Endometrial microvascular endothelial cells (primary cell): ENCODE data around the gene PAPSS2. TPM values are rescaled to one million over a fixed set of nuclear protein-coding genes. Genes with fewer than 3 reads are reported as not detected.

Source experiments
- in situ Hi-C: cut with HindIII; loops from 2 replicates; pipeline ENCODE4 v1.10.0; 2017; ENCODE audit warnings: low sequenced_read_pairs, low pct_unique_long_range_greater_than_20kb; ENCODE audit errors: inconsistent ontology term
- total RNA-seq: library from RNA; depleted of rRNA; stranded (reverse); fragments of >200 nt; gene quantifications from one replicate; pipeline ENCODE4 v1.2.3, GENCODE V29; 2015; ENCODE audit errors: inconsistent ontology term

PAPSS2 gene
- total RNA-seq, 1 donor from 2014 or later = 79.9 TPM

DNA sequence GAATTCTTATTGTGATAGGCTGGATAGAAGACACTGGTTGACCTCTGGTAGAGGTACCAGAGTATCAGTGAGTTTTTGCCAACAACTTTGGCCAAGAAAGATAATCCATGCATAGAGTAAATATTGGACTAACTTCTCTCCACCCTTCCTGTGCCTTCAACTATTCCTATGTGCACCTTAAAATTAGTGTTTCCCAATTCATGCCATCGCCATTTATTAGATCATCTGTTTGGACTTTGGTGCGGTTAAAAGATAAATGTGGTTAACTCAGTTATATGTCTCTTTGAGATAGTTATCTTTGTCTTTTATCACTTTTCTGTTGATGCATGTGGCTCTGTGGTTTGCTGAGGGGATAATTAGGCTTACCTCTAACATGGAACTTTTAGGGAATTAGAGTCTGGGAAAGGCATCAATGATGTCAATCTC lies 4.6 kb downstream of the PAPSS2 start:
- in situ Hi-C loops = no loop called here

DNA sequence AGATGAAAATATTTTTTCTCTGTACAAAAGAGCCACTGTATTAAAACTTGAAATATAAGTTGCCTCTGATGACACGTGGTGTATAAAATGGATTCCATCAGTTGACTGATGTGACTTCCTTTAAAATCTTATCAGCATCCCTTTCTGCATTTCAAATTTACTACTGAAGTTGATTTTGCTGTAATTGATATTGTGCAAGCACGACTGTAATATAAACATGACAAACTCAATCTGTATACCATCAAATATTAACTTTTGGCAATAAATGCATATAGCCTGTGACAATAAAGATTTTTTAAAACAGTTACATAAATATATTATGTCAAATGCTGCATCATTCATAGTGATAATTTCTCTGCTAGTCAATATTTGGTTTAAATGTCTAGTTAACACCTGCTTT lies 7.8 kb downstream of the PAPSS2 start:
- in situ Hi-C loops = no loop called here

DNA sequence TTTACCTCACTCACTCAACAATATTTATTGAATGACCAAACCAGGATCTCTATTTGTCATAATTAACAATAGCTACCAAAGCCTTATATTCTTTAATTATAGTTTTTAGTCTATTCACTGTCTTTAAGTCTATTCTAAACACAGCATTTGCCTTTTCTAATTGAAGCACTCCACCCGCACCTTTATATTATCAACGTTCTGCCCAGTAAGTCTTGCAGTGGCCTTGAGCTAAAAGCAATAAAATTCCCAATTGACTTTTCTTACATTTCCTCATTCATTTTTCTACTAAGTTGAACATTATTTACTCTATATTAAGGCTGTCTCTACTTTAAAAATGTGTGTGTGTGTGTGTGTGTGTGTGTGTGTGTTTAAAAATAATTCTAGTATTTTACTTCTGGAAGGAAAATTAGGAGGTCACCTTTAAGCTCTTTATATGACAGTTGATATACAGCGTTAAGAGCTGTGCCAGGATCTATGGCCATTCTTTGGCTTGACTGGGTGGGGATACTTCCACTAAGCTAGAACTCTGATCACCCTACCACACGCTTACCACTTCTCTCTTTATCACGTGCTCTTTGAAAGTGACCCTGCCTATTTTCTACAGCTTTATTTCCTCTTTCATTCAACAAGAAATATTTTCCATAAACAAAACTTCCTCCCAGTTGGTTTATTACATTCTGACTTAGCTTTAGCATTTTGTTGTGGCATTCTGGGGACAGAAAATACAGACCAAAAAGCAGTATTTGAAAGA lies 8.8 kb downstream of the PAPSS2 start:
- in situ Hi-C loops = no loop called here

DNA sequence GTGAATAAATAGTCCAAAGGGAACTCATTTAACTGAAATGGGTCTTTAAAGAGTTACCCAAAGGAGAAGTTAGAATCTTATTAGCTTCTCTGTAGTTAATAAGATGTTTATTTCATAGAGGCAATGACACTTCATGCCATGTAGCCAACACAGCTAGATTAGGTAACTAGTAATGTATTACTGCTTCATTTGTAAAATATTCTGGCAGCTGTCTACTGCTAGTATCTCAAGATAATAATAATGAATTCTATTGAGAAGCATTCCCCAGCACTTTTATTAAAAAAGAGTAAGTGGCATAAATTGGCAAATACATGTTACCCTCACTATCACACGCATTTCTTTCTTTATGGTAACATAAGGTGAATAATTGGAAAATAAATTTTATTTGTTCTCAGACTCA lies 10.1 kb downstream of the PAPSS2 start:
- in situ Hi-C loops = no loop called here

DNA sequence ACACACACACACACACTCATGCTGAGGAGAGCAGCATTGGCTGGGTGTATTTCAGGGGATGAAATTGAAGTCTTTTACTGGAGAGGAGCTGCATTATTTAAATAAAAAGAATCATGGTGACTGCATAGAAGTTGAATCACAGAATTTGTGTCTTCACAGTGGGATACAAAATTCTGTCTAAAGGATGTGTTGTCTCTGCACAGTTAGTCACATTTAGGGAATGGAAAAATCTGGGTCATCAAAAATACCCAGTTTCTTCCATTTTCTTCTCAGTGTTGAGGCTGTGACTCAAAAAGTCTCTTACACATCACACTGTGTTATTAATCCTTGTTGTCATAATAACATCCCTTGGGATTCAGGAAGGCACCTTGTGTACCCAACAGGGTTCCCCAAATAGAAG lies 10.9 kb downstream of the PAPSS2 start:
- in situ Hi-C loops = no loop called here

DNA sequence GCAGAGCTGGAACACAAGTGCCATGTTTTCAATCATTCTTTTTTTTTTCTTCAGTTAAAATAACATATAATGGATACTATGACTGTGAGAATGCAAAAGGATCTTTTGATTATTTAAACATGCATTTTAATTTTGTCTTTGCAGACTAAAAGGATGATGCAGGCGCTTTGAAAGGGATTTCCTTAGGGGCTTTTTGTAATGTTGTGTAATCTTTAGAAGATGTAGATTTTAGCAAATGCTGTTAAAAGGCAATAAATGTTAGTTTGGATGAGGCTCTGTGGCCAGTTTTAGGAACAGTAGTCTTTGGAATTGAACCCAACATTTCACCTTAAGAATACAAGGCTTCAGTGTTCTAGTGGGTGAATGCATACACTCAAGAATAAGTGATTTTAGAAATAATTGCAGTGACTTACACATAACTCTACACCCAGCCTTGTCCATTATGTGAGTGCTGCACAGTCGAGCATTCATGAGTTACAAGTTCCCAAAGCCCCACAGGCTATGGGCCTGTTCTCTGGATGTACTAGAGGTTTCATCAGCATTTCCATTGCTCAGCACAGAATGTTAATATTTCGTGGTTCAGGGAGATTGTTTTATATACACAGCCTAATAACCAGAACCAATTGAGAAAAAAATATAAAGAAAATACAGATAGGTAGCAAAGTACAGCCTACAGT lies 11.6 kb downstream of the PAPSS2 start:
- in situ Hi-C loops = no loop called here

DNA sequence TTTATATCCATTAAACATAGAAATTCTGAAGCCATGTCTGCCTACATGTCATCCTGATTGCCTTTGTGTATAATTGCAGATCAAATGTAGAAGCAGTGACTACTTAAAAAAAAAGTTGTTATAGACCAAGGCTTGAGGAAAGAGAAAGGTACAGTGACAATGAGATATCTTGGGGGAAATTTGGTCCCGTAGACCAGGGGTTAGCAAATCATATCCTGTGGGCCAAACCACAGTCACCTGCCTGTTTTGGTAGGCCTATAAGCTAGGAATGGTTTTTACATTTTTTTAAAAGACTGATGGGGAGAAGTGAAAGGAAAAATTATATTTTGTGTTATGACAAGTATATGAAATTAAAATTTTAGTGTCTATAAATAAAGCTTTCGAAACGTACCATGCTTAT lies 12.9 kb downstream of the PAPSS2 start:
- in situ Hi-C loops = no loop called here

DNA sequence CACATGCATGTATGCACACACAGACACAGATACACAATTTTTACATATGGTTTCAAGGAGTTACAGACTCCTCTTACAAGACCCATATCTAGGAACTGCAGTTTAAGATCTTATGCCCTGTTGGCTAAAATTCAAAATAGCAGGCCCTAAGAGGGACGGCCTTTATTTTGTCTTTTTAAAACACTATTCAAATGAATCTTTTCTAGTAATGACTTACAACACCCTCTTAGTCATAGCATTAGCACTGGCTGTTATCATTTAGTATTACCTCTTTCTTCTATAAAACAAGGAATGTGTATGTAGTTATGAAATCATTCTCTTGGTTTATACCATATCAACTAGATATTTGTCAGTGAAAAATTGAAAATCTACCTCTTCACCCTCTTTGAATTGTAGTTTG lies 15.3 kb downstream of the PAPSS2 start:
- in situ Hi-C loops = no loop called here

DNA sequence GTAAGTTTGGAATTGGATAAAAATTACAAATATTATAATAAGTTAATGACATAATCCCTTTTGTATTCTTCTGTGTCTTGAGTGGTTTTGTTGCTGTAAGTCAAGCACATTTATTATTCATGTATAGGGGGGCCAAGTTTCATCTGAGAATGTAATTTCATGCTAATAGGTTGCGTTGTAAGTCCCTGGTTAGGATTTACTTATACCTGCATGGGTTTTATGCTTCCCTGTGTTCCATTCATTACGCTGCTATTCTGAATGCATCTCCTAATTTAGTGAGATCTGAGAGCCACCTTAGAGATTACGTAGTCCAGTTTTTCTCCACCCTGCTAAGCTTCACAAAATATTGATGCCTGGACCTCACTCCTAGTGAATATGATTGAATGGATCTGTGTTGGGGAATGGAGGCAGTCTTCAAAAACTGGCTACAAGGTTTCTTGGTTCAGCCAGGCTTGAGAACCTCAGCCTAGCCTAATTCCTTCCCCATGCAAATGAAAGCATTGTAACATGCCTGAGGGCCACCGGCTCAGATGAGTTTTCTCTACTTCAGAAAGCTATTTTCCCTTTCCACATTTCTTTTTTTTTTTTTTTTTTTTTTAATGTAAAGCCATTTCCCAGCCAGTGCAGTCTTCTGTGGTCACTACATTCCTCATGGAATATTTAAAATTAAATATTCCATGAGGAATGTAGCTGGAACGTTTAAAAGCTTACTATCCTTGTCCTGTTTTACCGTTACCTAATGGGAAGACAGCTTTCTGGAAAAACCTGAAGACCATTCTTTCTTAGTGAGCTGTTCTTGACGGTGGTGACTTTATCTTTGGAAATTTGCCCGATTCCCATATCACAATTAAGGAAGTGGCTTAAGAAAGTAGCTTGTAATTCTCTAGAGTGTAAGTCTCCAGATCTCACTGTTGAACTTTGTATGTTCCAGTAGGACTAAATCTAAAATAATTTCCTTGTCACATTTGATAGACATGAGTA lies 16.0 kb downstream of the PAPSS2 start:
- in situ Hi-C loops = no loop called here

DNA sequence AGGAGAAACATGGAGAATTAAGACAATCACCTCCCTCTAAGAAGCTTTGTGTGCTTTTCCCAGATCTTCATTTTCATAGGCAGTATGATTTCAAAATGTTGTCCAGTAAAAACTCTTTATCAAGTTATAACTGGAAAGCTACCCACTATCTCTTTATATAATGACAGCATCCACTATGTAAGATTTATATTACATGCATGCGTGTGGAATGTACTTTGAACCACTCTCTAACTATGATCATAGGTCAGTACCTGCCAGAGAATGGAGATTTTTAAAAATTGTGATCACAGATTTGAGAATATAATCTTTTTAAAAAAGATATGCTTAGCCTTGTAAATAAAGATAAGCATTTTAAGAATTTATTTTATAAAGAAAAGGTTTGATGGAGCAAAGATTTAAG lies 17.9 kb downstream of the PAPSS2 start:
- in situ Hi-C loops = no loop called here

DNA sequence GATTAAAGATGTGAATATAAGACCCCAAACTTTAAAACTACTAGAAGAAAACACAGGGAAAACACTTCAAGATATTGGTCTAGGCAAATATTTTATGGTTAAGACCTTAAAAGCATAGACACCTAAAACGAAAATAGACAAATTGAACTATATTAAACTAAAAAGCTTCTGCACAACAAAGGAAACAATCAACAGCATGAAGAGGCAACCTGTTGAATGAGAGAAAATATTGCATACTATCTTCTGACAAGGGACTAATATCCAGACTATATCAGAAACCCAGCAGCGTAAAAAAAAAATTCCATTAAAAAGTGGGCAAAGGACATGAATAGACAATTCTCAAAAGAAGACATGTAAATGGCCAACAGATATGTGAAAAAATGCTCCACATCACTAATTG lies 18.6 kb downstream of the PAPSS2 start:
- in situ Hi-C loops = no loop called here

DNA sequence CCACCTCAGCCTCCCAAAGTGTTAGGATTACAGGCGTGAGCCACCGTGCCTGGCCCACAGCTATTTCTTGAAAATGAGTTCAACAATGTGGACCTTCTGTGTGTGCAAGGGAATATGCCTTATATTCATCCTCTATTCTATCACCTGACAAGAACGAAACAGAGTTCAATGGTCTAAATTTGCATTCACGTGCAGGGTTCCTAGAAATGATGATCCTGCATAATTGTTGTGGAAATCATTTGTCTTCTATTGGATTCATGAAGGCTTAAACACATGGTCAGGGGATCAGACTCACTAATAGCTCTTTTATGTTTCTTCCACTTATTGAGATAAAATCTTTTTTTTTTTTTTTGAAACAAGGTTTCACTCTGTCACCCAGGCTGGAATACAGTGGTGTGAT lies 23.7 kb downstream of the PAPSS2 start:
- in situ Hi-C loops = no loop called here

DNA sequence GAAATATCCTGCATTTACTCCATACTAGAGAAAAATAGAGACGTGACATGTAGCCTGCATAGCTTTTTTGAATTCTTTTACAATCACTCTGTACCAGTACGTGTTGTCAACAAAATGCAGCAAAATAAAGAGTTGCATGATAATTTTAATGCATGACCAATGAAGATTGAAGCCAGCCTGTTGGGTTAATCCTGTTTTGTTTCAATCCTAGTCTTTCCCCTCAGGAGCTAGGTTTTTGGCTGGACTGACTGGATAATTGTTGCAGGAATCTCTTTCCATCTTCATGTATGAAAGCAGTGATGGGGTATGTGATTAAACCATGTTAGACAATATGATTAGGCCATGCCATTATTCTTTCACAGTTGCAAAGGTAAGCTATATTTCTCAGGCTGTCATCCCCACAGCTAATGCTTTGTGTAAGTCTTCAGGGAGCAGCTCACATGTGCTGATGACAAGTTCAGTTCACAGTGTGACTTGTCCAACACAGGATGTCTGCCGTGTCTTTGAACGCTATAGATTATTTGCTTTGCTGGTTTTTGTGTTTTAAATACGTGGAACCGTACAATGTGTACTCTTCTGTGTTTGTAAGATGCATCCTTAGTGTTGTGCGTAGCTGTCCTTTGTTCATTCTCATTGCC lies 24.4 kb downstream of the PAPSS2 start:
- in situ Hi-C loops = no loop called here

DNA sequence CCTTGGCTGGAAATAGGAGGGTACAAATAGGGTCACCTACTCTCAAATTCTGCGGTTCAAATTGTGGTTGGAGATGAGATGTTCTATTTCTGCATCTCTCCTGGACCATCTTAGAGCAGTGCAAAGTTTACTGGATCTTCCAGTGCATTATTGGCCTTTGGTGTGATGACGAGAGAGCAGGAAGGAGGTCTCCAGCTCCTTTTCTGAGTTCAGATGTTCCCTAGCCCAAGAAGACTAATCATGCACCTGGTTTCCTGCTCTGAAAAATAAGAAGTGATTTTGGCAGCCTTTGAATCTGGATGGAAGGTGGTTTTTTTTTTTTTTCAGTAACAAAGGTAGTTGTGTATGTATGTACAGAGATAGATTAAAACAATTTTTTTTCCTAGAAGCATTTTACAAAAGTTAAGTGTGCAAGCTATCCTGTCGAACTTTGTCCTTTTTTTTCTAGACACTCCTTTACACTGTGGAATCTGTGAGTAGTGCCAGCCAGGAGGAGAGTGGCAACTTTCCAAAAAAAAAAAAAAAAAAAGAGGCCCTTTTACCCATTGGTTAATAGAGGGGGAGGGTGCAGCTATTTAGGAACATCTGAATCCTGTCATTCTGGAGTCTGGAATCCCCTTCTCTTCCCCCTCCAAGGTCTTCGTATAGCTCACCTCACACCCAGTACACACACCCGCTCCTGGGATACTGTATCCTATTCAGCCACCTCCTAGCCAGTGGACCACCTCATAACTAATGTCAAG lies 26.3 kb downstream of the PAPSS2 start:
- in situ Hi-C loops = no loop called here

DNA sequence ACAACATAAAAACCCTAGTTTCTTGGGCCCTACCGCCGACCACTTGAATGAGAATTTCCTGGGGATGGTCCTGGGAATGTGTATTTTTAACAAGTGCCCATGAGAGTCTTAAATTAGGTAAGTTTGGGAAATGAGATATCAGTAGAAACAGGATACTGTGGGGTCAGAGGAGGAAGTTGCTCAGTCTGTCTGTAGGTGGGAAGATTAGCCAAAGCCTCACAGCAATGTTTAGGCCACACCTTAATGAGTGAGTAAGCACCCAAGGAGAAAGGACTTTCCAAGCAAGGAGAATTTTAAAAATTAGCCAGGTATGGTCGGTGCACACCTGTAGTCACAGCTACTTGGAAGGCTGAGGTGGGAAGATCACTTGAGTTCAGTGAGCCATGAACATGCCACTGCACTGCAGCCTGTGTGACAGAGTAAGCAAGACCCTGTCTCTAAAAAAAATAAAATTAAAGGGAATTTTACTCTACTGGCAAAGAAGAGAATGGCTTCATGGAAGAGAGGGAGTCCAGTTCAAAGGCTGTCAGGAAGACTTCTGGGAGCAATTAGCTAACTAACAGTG lies 31.9 kb downstream of the PAPSS2 start:
- in situ Hi-C loops = no loop called here

DNA sequence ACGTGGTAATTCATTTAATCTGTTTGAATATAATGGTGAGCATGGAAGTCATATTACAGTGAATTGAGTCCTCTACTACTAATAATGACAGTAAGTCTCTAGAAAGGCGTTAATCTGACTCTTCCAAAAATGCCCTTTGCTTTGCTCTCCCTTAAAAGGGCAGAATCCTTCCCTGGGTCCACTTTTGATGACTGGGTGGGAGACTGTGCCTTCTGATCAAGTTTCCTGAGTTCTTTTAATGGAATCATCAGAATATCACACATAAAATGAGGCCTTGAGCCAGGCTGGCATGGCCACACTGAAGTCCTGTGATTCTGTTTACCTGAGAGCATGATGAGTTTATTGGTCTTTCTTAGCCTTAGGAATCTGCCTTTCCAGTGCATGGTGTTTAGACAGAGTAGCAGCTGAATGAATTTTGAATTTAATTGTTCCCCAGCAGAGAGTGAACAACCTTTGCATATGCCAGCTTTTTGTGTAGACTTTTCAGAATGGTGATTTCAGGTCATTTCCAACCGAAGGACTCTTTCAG lies 33.3 kb downstream of the PAPSS2 start:
- in situ Hi-C loops = no loop called here

DNA sequence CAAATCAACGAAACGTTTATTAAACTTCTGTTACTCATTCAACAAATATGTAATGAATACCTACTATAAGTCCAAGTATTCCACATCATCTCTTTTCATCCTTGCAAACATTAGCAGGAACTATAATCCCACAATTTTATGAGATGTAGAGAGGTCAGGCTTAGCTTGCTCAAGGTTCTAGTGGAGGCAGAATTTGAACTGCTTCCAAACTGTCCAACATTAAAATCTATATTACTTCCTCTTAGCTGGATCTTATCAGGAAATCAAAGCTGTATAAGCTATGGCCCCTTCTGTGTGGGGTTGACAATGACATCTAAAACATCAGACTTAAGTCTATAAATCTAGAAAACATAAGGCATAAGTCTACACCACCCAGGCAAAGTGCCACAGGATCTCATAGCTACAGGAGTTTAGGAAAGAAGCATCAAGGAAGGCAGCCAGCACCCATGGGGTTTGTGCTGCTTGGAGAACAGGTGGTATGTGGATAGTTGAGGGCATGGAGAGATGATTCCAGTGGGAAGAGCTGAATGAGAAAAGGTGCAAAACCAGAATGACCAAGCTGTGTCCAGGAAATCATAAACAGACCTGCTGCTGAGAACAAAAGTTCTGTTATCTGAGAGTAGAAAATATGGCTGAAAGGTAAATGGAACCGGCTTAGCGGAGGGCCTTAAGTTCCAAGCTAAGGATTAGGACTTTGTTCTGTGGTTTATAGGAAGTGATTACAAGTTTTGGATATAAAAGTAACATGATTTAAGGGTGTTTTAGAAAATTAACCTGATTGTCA lies 34.5 kb downstream of the PAPSS2 start:
- in situ Hi-C loops = no loop called here
